ENCODE measurements around the gene CDC42BPG. TPM values are rescaled to one million over a fixed set of nuclear protein-coding genes. Genes with fewer than 3 reads are reported as not detected.

Gene CDC42BPG
- total and polyA plus RNA-seq, 2 of the 8 experiments (the other 6 are each of a cell fraction or from before 2014, with no cell fraction given), result 3.7 to 10.6 TPM

GRCh38 chr11:64863391-64864060, 19.1 kb upstream of the CDC42BPG start (continued):
- TF ChIP-seq CBX5 (IDR thresholded peaks at IDR 0.05; ENCODE audit: low read depth, low read length), result no peak
- TF ChIP-seq RNF2 (IDR thresholded peaks at IDR 0.05; ENCODE audit: borderline replicate concordance, low read depth, low read length, missing control alignments, poor library complexity, severe bottlenecking), result no peak
- TF ChIP-seq BCL11A (IDR thresholded peaks at IDR 0.05; ENCODE audit: low read depth in 2 of 2, low read length in 2 of 2), result no peak
- TF ChIP-seq SIN3A (conservative IDR thresholded peaks at IDR 0.05 in 1 of 2, IDR thresholded peaks at IDR 0.05 in 1 of 2; ENCODE audit: low read depth in 1 of 2, low read length in 2 of 2), result no peak
